PC-3 (cell line): ENCODE data around the gene TRIM65. TPM values are rescaled to one million over a fixed set of nuclear protein-coding genes. Genes with fewer than 3 reads are reported as not detected.

Source experiments
- ATAC-seq: fragments of 200-7000 bp; cut with Tn5 transposase; 2 replicates; pipeline ENCODE4 v1.9.1; 2020; ENCODE audit warnings: mild to moderate bottlenecking, moderate library complexity
- BruUV-seq: library from RNA; stranded (reverse); fragments of 400-500 nt; replicated peaks from 2 replicates; lab custom pipeline; 2021; lab: Mats Ljungman, UMichigan
- CTCF ChIA-PET: fragments of 300-600 bp; sonication (Branson Sonifier 250); formaldehyde crosslinking; loops from one replicate; lab custom pipeline; 2022; ENCODE audit warnings: antibody characterized with exemption; lab: Charles Lee
- POLR2A ChIA-PET: fragments of 300-600 bp; sonication (Branson Sonifier 250); formaldehyde crosslinking; loops from one replicate; lab custom pipeline; 2022; ENCODE audit warnings: antibody characterized with exemption; ENCODE audit not compliant: unreplicated experiment; lab: Charles Lee
- DNase-seq: peaks from one replicate; pipeline ENCODE4 v3.0.0-alpha.2; 2015
- H2AFZ ChIP-seq: fragments of 300-600 bp; sonication (generic); 2 replicates; pipeline ENCODE4 v1.6.0; 2016; ENCODE audit warnings: antibody characterized with exemption, low read length
- H3F3A ChIP-seq: fragments of 300-600 bp; sonication (generic); one replicate; pipeline ENCODE4 v1.6.0; 2017; ENCODE audit warnings: antibody characterized with exemption, low read length, control low read depth, mild to moderate bottlenecking; ENCODE audit not compliant: unreplicated experiment
- H3K27ac ChIP-seq: fragments of 300-600 bp; sonication (generic); 2 replicates; pipeline ENCODE4 v1.5.1; 2016; ENCODE audit warnings: mild to moderate bottlenecking, low read length
- H3K27me3 ChIP-seq: fragments of 300-600 bp; sonication (generic); 2 replicates; pipeline ENCODE4 v1.6.1; 2016; ENCODE audit warnings: low read length, mixed read lengths
- H3K36me3 ChIP-seq: fragments of 300-600 bp; sonication (generic); 2 replicates; pipeline ENCODE4 v1.6.1; 2016; ENCODE audit warnings: low read depth, mixed run types, low read length, mixed read lengths
- H3K4me1 ChIP-seq: fragments of 300-600 bp; sonication (generic); 2 replicates; pipeline ENCODE4 v1.5.1; 2016; ENCODE audit warnings: low read length; ENCODE audit not compliant: insufficient read depth
- H3K4me2 ChIP-seq: fragments of 300-600 bp; sonication (generic); 2 replicates; pipeline ENCODE4 v1.6.0; 2016; ENCODE audit warnings: low read length
- H3K4me3 ChIP-seq: fragments of 300-600 bp; sonication (generic); 2 replicates; pipeline ENCODE4 v1.5.1; 2016; ENCODE audit warnings: mild to moderate bottlenecking, low read length, mixed read lengths
- H3K79me2 ChIP-seq: fragments of 300-600 bp; sonication (generic); 2 replicates; pipeline ENCODE4 v1.6.1; 2017; ENCODE audit warnings: low read length, mixed read lengths
- H3K9ac ChIP-seq: fragments of 300-600 bp; sonication (generic); 2 replicates; pipeline ENCODE4 v1.6.0; 2016; ENCODE audit warnings: mild to moderate bottlenecking, low read length
- H3K9me2 ChIP-seq: fragments of 300-600 bp; sonication (generic); replicated peaks from 2 replicates; pipeline ENCODE4 v1.6.1; 2016; ENCODE audit warnings: mixed run types, low read length, mixed read lengths
- H3K9me3 ChIP-seq: fragments of 300-600 bp; sonication (generic); 2 replicates; pipeline ENCODE4 v1.6.1; 2016; ENCODE audit warnings: low read length, mixed read lengths
- H4K20me1 ChIP-seq: fragments of 300-600 bp; sonication (generic); 2 replicates; pipeline ENCODE4 v1.6.1; 2016; ENCODE audit warnings: low read length, mixed read lengths
- CTCF ChIP-seq: fragments of 300-600 bp; sonication (generic); conservative IDR thresholded peaks from 2 replicates; pipeline ENCODE4 v1.5.1; 2017; ENCODE audit warnings: antibody characterized with exemption, low read depth, mild to moderate bottlenecking, low read length
- EZH2 ChIP-seq: fragments of 300-600 bp; sonication (generic); IDR thresholded peaks from one replicate; pipeline ENCODE4 v1.6.1; 2017; ENCODE audit warnings: antibody characterized with exemption, mild to moderate bottlenecking, low read length; ENCODE audit not compliant: unreplicated experiment
- EZH2phosphoT487 ChIP-seq: fragments of 300-600 bp; sonication (generic); IDR thresholded peaks from 2 replicates; pipeline ENCODE4 v1.6.1; 2018; ENCODE audit warnings: mild to moderate bottlenecking, antibody characterized with exemption, low read length, borderline replicate concordance
- intact Hi-C: fragments of 100-400 bp; cut with micrococcal nuclease; formaldehyde crosslinking; loops from 2 replicates; pipeline ENCODE4 v1.9.0; 2023
- total RNA-seq: library from RNA; depleted of rRNA; stranded (reverse); fragments of >200 nt; gene quantifications from 2 replicates; pipeline ENCODE4 v1.2.3, GENCODE V29; 2014

The TRIM65 gene
- total RNA-seq, 1 experiment from 2014 or later: 32.3 TPM

- intact Hi-C loops: loop anchor here (1.0 kb wide), 1 partner anchor 22 kb away; the partner anchor contains the start of gene WBP2
These were observed 19.6 kb downstream of the TRIM65 start for GRCh38 chr17:75876938-75877751.

GRCh38 chr17:75876190-75876937 lies 20.4 kb downstream of the TRIM65 start:
- Histone ChIP-seq H3K9me2 (no peaks in the 10 kb centered on the region), H3K27me3 (no peaks in the 10 kb centered on the region), H3K4me3 (peak overlapping the region; percentile 71), H3K27ac (peak overlapping the region; percentile 92), H4K20me1 (no peaks in the 10 kb centered on the region), H3K36me3 (peaks cover 3% of the 10 kb centered on the region; the same call in 1 of the 2 replicates), H3F3A (no peaks in the 10 kb centered on the region), H3K4me1 (peaks cover 30% of the 10 kb centered on the region), H3K4me2 (peak overlapping the region; percentile 85), H3K79me2 (peaks cover 23% of the 10 kb centered on the region), H3K9ac (peak overlapping the region; percentile 87), H2AFZ (peak overlapping the region; percentile 58), H3K9me3 (no peaks in the 10 kb centered on the region)
- TSS peak; percentile 22 for BruUV-seq
- TF ChIP-seq EZH2 (no peak), CTCF (peak; percentile 45), EZH2phosphoT487 (no peak)
- ChIA-PET POLR2A (interaction anchor here (1.0 to 1.4 kb wide), 2 partner anchors 21 to 96 kb away, joined by 7 to 15 read pairs; partner anchors contain the start of gene WBP2), CTCF (interaction anchor here (0.5 to 1.5 kb wide), 10 partner anchors 20 to 267 kb away, joined by 3 to 30 read pairs (median 5); partner anchors contain the start of genes GALK1, TRIM65 and WBP2)
- DNase-seq: peak; percentile 96
- intact Hi-C loops: no loop called here
- ATAC-seq: peak; percentile 0; the same call in 1 of the 2 replicates

More at GRCh38 chr17:75876938-75877751, 19.6 kb downstream of the TRIM65 start:
- no peaks in the 10 kb centered on the region for H3F3A ChIP-seq
- TSS peak; percentile 45 for BruUV-seq
- H3K9me3 ChIP-seq: no peaks in the 10 kb centered on the region
- POLR2A ChIA-PET: interaction anchor here (0.7 to 1.0 kb wide), 2 partner anchors 22 to 1448 kb away, joined by 4 to 9 read pairs; partner anchors contain the start of gene WBP2
- ATAC-seq: peak; percentile 42
- no peaks in the 10 kb centered on the region for H3K9me2 ChIP-seq
- H2AFZ ChIP-seq: peak overlapping the region; percentile 36
- peak overlapping the region; percentile 85 for H3K4me2 ChIP-seq
- peaks cover 30% of the 10 kb centered on the region for H3K4me1 ChIP-seq
- no peaks in the 10 kb centered on the region for H4K20me1 ChIP-seq
- peak overlapping the region; percentile 71 for H3K4me3 ChIP-seq
- TF ChIP-seq EZH2: no peak
- no peak for TF ChIP-seq EZH2phosphoT487
- no peak for TF ChIP-seq CTCF
- peaks cover 23% of the 10 kb centered on the region for H3K79me2 ChIP-seq
- DNase-seq: peak; percentile 95
- H3K27me3 ChIP-seq: no peaks in the 10 kb centered on the region
- CTCF ChIA-PET: interaction anchor here (0.5 to 1.3 kb wide), 6 partner anchors 22 to 970 kb away, joined by 3 to 30 read pairs (median 10); partner anchors contain the start of gene WBP2
- H3K9ac ChIP-seq: peak overlapping the region; percentile 87
- peak overlapping the region; percentile 92 for H3K27ac ChIP-seq
- H3K36me3 ChIP-seq: peaks cover 3% of the 10 kb centered on the region; the same call in 1 of the 2 replicates
